HEK293 (cell line): Measurements from ENCODE around the gene TSPAN9.

Experiments used
- CTCF ChIA-PET: fragments of 350-600 bp; formaldehyde crosslinking; extraction: SDS; loops from one replicate; lab custom pipeline; 2021; ENCODE audit warnings: antibody characterized with exemption; lab: Yijun Ruan, JAX
- POLR2A ChIA-PET: fragments of 300-600 bp; formaldehyde crosslinking; extraction: SDS; loops from one replicate; lab custom pipeline; 2020; ENCODE audit warnings: antibody characterized with exemption, inconsistent platforms; lab: Yijun Ruan, JAX
- H3K27ac ChIP-seq: fragments of 200-500 bp; sonication (Bioruptor generic); 2 replicates; pipeline ENCODE4 v1.5.1; 2014; ENCODE audit warnings: low read depth, low read length, control low read depth, inconsistent platforms; ENCODE audit errors: extremely low read depth
- H3K36me3 ChIP-seq, 2 experiments: fragments of 200-500 bp in 1 of 2; sonication (Bioruptor generic) in 1 of 2; 1 replicate in 1 of 2; 2 replicates in 1 of 2; pipeline ENCODE4 v1.5.1; 2014 to 2017; ENCODE audit warnings: inconsistent platforms in 2 of 2, low read length in 2 of 2; ENCODE audit not compliant: control insufficient read depth in 2 of 2, insufficient read depth in 1 of 2
- H3K4me1 ChIP-seq: fragments of 200-500 bp; sonication (Bioruptor generic); 2 replicates; pipeline ENCODE4 v1.5.1; 2014; ENCODE audit warnings: mild to moderate bottlenecking, low read length, inconsistent platforms; ENCODE audit not compliant: control insufficient read depth, insufficient read depth
- H3K4me3 ChIP-seq: 2 replicates; pipeline ENCODE4 v1.5.1; 2011; ENCODE audit warnings: low read depth, mild to moderate bottlenecking, control low read depth, low read length, moderate library complexity
- H3K9me3 ChIP-seq: fragments of 200-500 bp; sonication (Bioruptor generic); 2 replicates; pipeline ENCODE4 v1.5.1; 2014; ENCODE audit warnings: low read depth, low read length, inconsistent platforms; ENCODE audit not compliant: control insufficient read depth, insufficient read depth
- IKZF3 ChIP-seq: fragments of 450-650 bp; IDR thresholded peaks from 2 replicates; pipeline ENCODE4 v1.5.0; 2018; ENCODE audit warnings: missing biosample characterization, mild to moderate bottlenecking, missing genetic modification characterization, moderate library complexity
- KLF10 ChIP-seq: fragments of 450-650 bp; IDR thresholded peaks from 2 replicates; pipeline ENCODE4 v1.5.1; 2018; ENCODE audit warnings: missing biosample characterization, mild to moderate bottlenecking, missing genetic modification characterization
- KLF9 ChIP-seq: fragments of 450-650 bp; formaldehyde crosslinking; IDR thresholded peaks from 2 replicates; pipeline ENCODE4 v1.5.1; 2016; ENCODE audit warnings: missing biosample characterization, missing genetic modification characterization, low read depth
- PATZ1 ChIP-seq: fragments of 450-650 bp; formaldehyde crosslinking; IDR thresholded peaks from 2 replicates; pipeline ENCODE4 v1.5.1; 2016; ENCODE audit warnings: missing biosample characterization, missing genetic modification characterization
- REST ChIP-seq: fragments of 450-650 bp; formaldehyde crosslinking; IDR thresholded peaks from 2 replicates; pipeline ENCODE4 v1.5.1; 2016; ENCODE audit warnings: missing biosample characterization, missing genetic modification characterization
- SCRT2 ChIP-seq: fragments of 450-650 bp; formaldehyde crosslinking; IDR thresholded peaks from 2 replicates; pipeline ENCODE4 v1.5.1; 2016; ENCODE audit warnings: missing biosample characterization, missing genetic modification characterization
- WT1 ChIP-seq: fragments of 450-650 bp; formaldehyde crosslinking; IDR thresholded peaks from 2 replicates; pipeline ENCODE4 v1.5.1; 2016; ENCODE audit warnings: missing biosample characterization, missing genetic modification characterization
- ZBTB21 ChIP-seq: fragments of 450-650 bp; formaldehyde crosslinking; IDR thresholded peaks from 2 replicates; pipeline ENCODE4 v1.5.1; 2017; ENCODE audit warnings: missing biosample characterization, missing genetic modification characterization
- ZBTB44 ChIP-seq: fragments of 450-650 bp; IDR thresholded peaks from 2 replicates; pipeline ENCODE4 v1.5.1; 2018; ENCODE audit warnings: missing biosample characterization, mild to moderate bottlenecking, missing genetic modification characterization
- ZBTB48 ChIP-seq: fragments of 450-650 bp; formaldehyde crosslinking; IDR thresholded peaks from 2 replicates; pipeline ENCODE4 v1.5.1; 2016; ENCODE audit warnings: missing biosample characterization, missing genetic modification characterization
- ZEB2 ChIP-seq: fragments of 450-650 bp; formaldehyde crosslinking; IDR thresholded peaks from 2 replicates; pipeline ENCODE4 v1.5.1; 2016; ENCODE audit warnings: missing biosample characterization, missing genetic modification characterization
- ZNF239 ChIP-seq: fragments of 450-650 bp; formaldehyde crosslinking; IDR thresholded peaks from 2 replicates; pipeline ENCODE4 v1.5.1; 2016; ENCODE audit warnings: missing biosample characterization, missing genetic modification characterization
- ZNF366 ChIP-seq: fragments of 450-650 bp; formaldehyde crosslinking; conservative IDR thresholded peaks from 2 replicates; pipeline ENCODE4 v1.5.1; 2016; ENCODE audit warnings: missing biosample characterization, missing genetic modification characterization
- ZNF510 ChIP-seq: fragments of 450-650 bp; formaldehyde crosslinking; IDR thresholded peaks from 2 replicates; pipeline ENCODE4 v1.5.1; 2018; ENCODE audit warnings: mild to moderate bottlenecking, missing genetic modification characterization, missing biosample characterization; ENCODE audit not compliant: insufficient replicate concordance
- ZNF555 ChIP-seq: fragments of 450-650 bp; formaldehyde crosslinking; conservative IDR thresholded peaks from 2 replicates; pipeline ENCODE4 v1.5.1; 2017; ENCODE audit warnings: missing biosample characterization, mild to moderate bottlenecking, missing genetic modification characterization, inconsistent platforms
- ZNF560 ChIP-seq: fragments of 450-650 bp; formaldehyde crosslinking; IDR thresholded peaks from 2 replicates; pipeline ENCODE4 v1.5.1; 2017; ENCODE audit warnings: missing biosample characterization, missing genetic modification characterization, borderline replicate concordance
- ZNF624 ChIP-seq: fragments of 450-650 bp; formaldehyde crosslinking; IDR thresholded peaks from 2 replicates; pipeline ENCODE4 v1.5.1; 2017; ENCODE audit warnings: missing biosample characterization, missing genetic modification characterization
- ZNF785 ChIP-seq: fragments of 450-650 bp; formaldehyde crosslinking; IDR thresholded peaks from 2 replicates; pipeline ENCODE4 v1.5.1; 2016; ENCODE audit warnings: missing biosample characterization, missing genetic modification characterization

TSPAN9 gene

GRCh38 chr12:3176754-3177153 is 99.6 kb downstream of the TSPAN9 start:
- Histone ChIP-seq H3K27ac (no peak overlapping the region), H3K4me1 (no peaks in the 10 kb centered on the region), H3K36me3 (no peaks in the 10 kb centered on the region), H3K9me3 (no peaks in the 10 kb centered on the region), H3K4me3 (no peak overlapping the region)
- TF ChIP-seq ZEB2 (tag by site-specific recombination) (no peak), REST (tag by site-specific recombination) (peak; percentile 90)
- ChIA-PET CTCF (interaction anchor here (1.1 kb wide), 1 partner anchor 37 kb away, joined by 3 read pairs; no protein-coding TSS in a partner anchor), POLR2A (no interaction called here)

- CTCF ChIA-PET = interaction anchor here (0.7 to 2.6 kb wide), 2 partner anchors 9 to 42 kb away, joined by 3 to 11 read pairs; no protein-coding TSS in a partner anchor
- no peaks in the 10 kb centered on the region for H3K9me3 ChIP-seq
- H3K36me3 ChIP-seq = no peaks in the 10 kb centered on the region
- H3K4me3 ChIP-seq = no peak overlapping the region
- no peak overlapping the region for H3K27ac ChIP-seq
- no peaks in the 10 kb centered on the region for H3K4me1 ChIP-seq
- TF ChIP-seq ZBTB21 (no peak), ZNF366 (no peak), ZNF510 (tag by site-specific recombination) (no peak), ZNF560 (tag by site-specific recombination) (no peak), SCRT2 (tag by site-specific recombination) (no peak), ZNF624 (tag by site-specific recombination) (no peak), ZNF785 (no peak), WT1 (tag by site-specific recombination) (no peak), PATZ1 (tag by site-specific recombination) (no peak), IKZF3 (no peak), KLF9 (tag by site-specific recombination) (no peak), KLF10 (tag by site-specific recombination) (no peak), ZBTB48 (tag by site-specific recombination) (no peak), ZNF239 (no peak), ZBTB44 (tag by site-specific recombination) (no peak), ZNF555 (tag by site-specific recombination) (no peak)
- TF ChIP-seq, all 188 proteins: peak for 0
- POLR2A ChIA-PET = no interaction called here
Observed at GRCh38 chr12:3177778-3178425, 100.7 kb downstream of the TSPAN9 start.
